Measurements from ENCODE around the gene SORL1. TPM values are rescaled to one million over a fixed set of nuclear protein-coding genes. Genes with fewer than 3 reads are reported as not detected.

Gene SORL1
- total RNA-seq, 4 donors from 2014 or later = 7.3 to 18.8 (median 12.3) TPM

- Histone ChIP-seq H3K36me3 (no peaks in the 10 kb centered on the region), H3K4me3 (no peak overlapping the region), H3K4me1 (peaks cover 0 to 34% (median 14%) of the 10 kb centered on the region in 4 donors), H3K9me3 (no peaks in the 10 kb centered on the region), H3K27me3 (no peaks in the 10 kb centered on the region), H3K27ac (peak overlapping the region in 2 of 4 donors; percentile 10 to 72)
- TF ChIP-seq, protein P1, sequence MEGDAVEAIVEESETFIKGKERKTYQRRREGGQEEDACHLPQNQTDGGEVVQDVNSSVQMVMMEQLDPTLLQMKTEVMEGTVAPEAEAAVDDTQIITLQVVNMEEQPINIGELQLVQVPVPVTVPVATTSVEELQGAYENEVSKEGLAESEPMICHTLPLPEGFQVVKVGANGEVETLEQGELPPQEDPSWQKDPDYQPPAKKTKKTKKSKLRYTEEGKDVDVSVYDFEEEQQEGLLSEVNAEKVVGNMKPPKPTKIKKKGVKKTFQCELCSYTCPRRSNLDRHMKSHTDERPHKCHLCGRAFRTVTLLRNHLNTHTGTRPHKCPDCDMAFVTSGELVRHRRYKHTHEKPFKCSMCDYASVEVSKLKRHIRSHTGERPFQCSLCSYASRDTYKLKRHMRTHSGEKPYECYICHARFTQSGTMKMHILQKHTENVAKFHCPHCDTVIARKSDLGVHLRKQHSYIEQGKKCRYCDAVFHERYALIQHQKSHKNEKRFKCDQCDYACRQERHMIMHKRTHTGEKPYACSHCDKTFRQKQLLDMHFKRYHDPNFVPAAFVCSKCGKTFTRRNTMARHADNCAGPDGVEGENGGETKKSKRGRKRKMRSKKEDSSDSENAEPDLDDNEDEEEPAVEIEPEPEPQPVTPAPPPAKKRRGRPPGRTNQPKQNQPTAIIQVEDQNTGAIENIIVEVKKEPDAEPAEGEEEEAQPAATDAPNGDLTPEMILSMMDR (IDR thresholded peaks at IDR 0.05) = no peak
- TF ChIP-seq EP300 (IDR thresholded peaks at IDR 0.05) = no peak
- no peak for TF ChIP-seq POLR2A (IDR thresholded peaks at IDR 0.05)
- WGBS, 2 donors = 55% methylated on average over 12 to 13 of the region's 13 CpGs
- peak in 1 of 2 donors; percentile 4 for DNase-seq (ENCODE audit: low spot score in 2 of 2)
These were observed 220.7 kb downstream of the SORL1 start for GRCh38 chr11:121672630-121673487.

DNA sequence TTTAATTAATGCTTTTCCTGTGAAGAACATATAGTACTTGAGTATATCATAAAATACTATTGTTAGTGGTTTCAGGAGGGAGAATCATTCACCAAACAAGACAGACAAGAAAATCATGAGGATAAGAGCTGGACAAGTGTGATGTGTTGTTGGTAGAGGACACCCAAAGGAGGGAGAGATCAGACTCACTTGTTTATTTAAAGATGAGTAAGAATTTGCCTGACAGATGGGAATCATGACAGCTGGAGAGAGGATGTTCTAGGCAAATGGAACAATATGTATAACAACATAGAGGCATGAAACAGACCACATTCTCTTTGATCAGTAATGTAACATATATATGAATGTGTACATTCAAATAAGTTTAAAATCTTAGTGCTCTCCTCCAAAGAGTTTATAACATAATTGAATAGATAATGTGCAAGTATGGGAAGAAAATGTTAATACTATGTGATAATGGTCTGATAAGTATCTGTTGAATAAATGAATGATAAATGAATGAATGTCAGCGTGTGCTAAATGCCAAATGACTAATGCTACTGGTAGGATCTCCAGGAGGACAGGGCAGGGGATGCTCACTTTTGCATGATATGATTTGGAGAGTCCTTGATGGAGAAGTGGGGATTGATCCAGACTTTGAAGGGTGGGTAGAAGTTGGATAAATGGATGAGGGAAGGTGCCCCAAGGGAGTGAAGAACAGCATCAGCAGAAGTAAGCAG lies 229.6 kb downstream of the SORL1 start:
- Histone ChIP-seq H3K27ac (no peak overlapping the region), H3K36me3 (no peaks in the 10 kb centered on the region), H3K27me3 (no peaks in the 10 kb centered on the region), H3K4me3 (no peak overlapping the region), H3K4me1 (no peaks in the 10 kb centered on the region), H3K9me3 (no peaks in the 10 kb centered on the region)
- no peak for TF ChIP-seq POLR2A (IDR thresholded peaks at IDR 0.05)
- no peak for TF ChIP-seq EP300 (IDR thresholded peaks at IDR 0.05)
- TF ChIP-seq, protein P1 (IDR thresholded peaks at IDR 0.05) = no peak
- no peak for DNase-seq (ENCODE audit: low spot score in 2 of 2)
- 88 to 90% methylated on average over 1 of the region's 1 CpG for WGBS, 2 donors

Other genes with a start within 250 kb of the SORL1 start
- 10 to 100 TPM; 23.1 to 49.6 (median 36.0) TPM for gene SC5D, start 159.5 kb upstream of the SORL1 start, total RNA-seq